Hindlimb muscle (tissue), 1 donor: ENCODE data around the gene MAPK8IP3. TPM values are rescaled to one million over a fixed set of nuclear protein-coding genes. Genes with fewer than 3 reads are reported as not detected.
A peak's percentile ranks its signal among the peaks of the same experiment; 100 is the strongest.

Experiments used
- DNase-seq: peaks from one replicate; pipeline ENCODE4 v3.0.0-alpha.2; 2013
- polyA plus RNA-seq: library from polyadenylated mRNA; unstranded; fragments of 120-200 nt; gene quantifications from one replicate; pipeline ENCODE4 v1.2.1, GENCODE V29; 2013; ENCODE audit not compliant: insufficient read length

Gene MAPK8IP3
- 55.3 TPM for polyA plus RNA-seq

GRCh38 chr16:1705688-1706385 is at the start of gene MAPK8IP3:
MAPK8IP3 (plus strand) TSS chr16:1706195; CDS start chr16:1706340, 145 bp downstream.
- DNase-seq, result peak; percentile 96

- no peak for DNase-seq
Observed at GRCh38 chr16:1656808-1657617, 49.0 kb upstream of the MAPK8IP3 start.

GRCh38 chr16:1657841-1658240 is 48.2 kb upstream of the MAPK8IP3 start:
- DNase-seq, result no peak

- no peak for DNase-seq
Observed at GRCh38 chr16:1659031-1659430, 47.0 kb upstream of the MAPK8IP3 start.

GRCh38 chr16:1661826-1662225 is 44.2 kb upstream of the MAPK8IP3 start:
- no peak for DNase-seq

GRCh38 chr16:1662543-1662942 is 43.5 kb upstream of the MAPK8IP3 start:
- DNase-seq, result no peak

- no peak for DNase-seq
Observed at GRCh38 chr16:1665829-1666228, 40.2 kb upstream of the MAPK8IP3 start.

GRCh38 chr16:1666316-1666715 is 39.7 kb upstream of the MAPK8IP3 start:
- DNase-seq, result no peak

- DNase-seq, result no peak
Observed at GRCh38 chr16:1667271-1667670, 38.7 kb upstream of the MAPK8IP3 start.

GRCh38 chr16:1667916-1668315 is 38.1 kb upstream of the MAPK8IP3 start:
- no peak for DNase-seq

- no peak for DNase-seq
Observed at GRCh38 chr16:1668612-1669319, 37.2 kb upstream of the MAPK8IP3 start.

GRCh38 chr16:1669698-1670097 is 36.3 kb upstream of the MAPK8IP3 start:
- DNase-seq, result no peak

- no peak for DNase-seq
Observed at GRCh38 chr16:1670371-1670770, 35.6 kb upstream of the MAPK8IP3 start.

GRCh38 chr16:1670866-1671265 is 35.1 kb upstream of the MAPK8IP3 start:
- DNase-seq, result no peak

- no peak for DNase-seq
Observed at GRCh38 chr16:1673424-1674151, 32.4 kb upstream of the MAPK8IP3 start.

GRCh38 chr16:1674306-1674705 is 31.7 kb upstream of the MAPK8IP3 start:
- DNase-seq, result no peak

GRCh38 chr16:1674751-1675664 is 31.0 kb upstream of the MAPK8IP3 start:
- DNase-seq, result no peak

GRCh38 chr16:1676661-1677060 is 29.3 kb upstream of the MAPK8IP3 start:
- no peak for DNase-seq

- DNase-seq, result no peak
Observed at GRCh38 chr16:1677339-1677738, 28.7 kb upstream of the MAPK8IP3 start.

GRCh38 chr16:1677942-1678499 is 28.0 kb upstream of the MAPK8IP3 start, which contains the start of gene JPT2:
JPT2 (plus strand) TSS chr16:1678279; CDS start chr16:1678313, 34 bp downstream.
- peak; percentile 98 for DNase-seq
